Activated naive CD4-positive, alpha-beta T cell treated with anti-CD3 and anti-CD28 coated beads, Interleukin-2, amount 10 ng/mL, durations not matched to agents 7 days and 5 days (primary cell): ENCODE measurements around the gene BTF3.
A peak's percentile ranks its signal among the peaks of the same experiment; 100 is the strongest.
"Not testable (repeated sequence)": the region's sequence is repeated elsewhere in the genome, so short reads cannot be mapped to it uniquely, and the experiment has no call there.

Experiments used
- CTCF ChIA-PET: fragments of 350-600 bp; sonication (Branson Sonifier 250); formaldehyde crosslinking; loops from one replicate; lab custom pipeline; 2021; ENCODE audit warnings: antibody characterized with exemption; lab: Charles Lee
- DNase-seq: peaks from one replicate; pipeline ENCODE4 v3.0.0-alpha.2; 2020
- H3K27ac Mint-ChIP-seq: one replicate; pipeline ENCODE4 v1.8.0; 2021; ENCODE audit warnings: mild to moderate bottlenecking, moderate library complexity, mixed read lengths
- H3K27me3 Mint-ChIP-seq: one replicate; pipeline ENCODE4 v1.8.0; 2021; ENCODE audit warnings: mild to moderate bottlenecking, mixed read lengths
- H3K36me3 Mint-ChIP-seq: one replicate; pipeline ENCODE4 v1.8.0; 2021; ENCODE audit warnings: mixed read lengths
- H3K4me1 Mint-ChIP-seq: one replicate; pipeline ENCODE4 v1.8.0; 2021; ENCODE audit warnings: mixed read lengths
- H3K4me3 Mint-ChIP-seq: one replicate; pipeline ENCODE4 v1.8.0; 2021; ENCODE audit warnings: mild to moderate bottlenecking, moderate library complexity, mixed read lengths
- H3K9me3 Mint-ChIP-seq: one replicate; pipeline ENCODE4 v1.8.0; 2021; ENCODE audit warnings: mixed read lengths

BTF3 gene

DNA sequence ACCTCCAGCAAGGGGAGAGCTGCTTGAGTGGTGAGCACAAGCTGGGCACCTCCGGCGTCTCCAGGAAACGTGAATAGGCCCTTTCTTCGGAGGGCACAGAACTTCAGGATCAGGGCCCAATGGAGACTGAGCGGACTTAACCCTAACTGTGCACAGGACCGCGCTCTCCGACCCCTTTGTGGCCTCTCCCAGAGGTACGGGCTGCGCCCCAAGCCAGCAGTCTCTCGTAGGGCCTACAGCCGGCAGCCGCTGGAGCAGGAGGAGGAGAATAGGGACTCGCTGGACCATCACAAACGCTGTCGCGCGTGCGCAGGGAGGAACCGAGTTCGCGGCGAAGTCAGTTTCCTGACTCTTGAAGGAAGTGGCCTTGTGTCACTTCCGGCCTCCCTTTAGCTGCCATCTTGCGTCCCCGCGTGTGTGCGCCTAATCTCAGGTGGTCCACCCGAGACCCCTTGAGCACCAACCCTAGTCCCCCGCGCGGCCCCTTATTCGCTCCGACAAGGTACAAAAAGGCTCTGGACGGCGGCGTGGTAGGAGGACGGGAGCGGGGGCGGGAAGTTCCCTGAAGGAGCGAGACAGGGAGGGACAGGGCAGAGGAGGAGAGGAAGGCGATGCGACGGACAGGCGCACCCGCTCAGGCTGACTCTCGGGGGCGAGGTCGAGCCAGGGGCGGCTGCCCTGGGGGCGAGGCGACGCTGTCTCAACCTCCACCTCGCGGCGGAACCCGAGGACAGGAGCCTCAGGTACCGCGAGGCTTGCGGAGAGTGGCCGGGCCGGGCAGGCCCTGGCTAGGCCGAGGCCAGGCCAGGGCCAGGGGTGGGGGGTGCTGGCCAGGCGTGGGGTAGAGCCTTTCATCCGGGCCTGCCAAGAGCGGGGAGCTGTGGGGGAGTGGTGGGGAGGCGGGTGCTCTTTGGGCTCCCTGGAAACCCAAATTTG is at the start of gene BTF3:
Gene BTF3, plus strand, starts transcription at position 386 of the 936 bp plus-strand sequence. Its CDS starts 226 bp downstream, at position 612.
- Mint-ChIP-seq H3K27me3 (peaks cover 7% of the 10 kb centered on the region), H3K4me3 (peak within 1 kb of the TSS; percentile 96), H3K9me3 (no peaks in the 10 kb centered on the region), H3K36me3 (peaks cover 36% of the 10 kb centered on the region), H3K27ac (peak within 1 kb of the TSS; percentile 98), H3K4me1 (peaks cover 49% of the 10 kb centered on the region)
- DNase-seq = peak; percentile 97
- CTCF ChIA-PET = interaction anchor here (1.5 to 1.8 kb wide), 2 partner anchors 39 to 66 kb away, joined by 5 read pairs; partner anchors contain the start of genes ANKRA2 and UTP15

DNA sequence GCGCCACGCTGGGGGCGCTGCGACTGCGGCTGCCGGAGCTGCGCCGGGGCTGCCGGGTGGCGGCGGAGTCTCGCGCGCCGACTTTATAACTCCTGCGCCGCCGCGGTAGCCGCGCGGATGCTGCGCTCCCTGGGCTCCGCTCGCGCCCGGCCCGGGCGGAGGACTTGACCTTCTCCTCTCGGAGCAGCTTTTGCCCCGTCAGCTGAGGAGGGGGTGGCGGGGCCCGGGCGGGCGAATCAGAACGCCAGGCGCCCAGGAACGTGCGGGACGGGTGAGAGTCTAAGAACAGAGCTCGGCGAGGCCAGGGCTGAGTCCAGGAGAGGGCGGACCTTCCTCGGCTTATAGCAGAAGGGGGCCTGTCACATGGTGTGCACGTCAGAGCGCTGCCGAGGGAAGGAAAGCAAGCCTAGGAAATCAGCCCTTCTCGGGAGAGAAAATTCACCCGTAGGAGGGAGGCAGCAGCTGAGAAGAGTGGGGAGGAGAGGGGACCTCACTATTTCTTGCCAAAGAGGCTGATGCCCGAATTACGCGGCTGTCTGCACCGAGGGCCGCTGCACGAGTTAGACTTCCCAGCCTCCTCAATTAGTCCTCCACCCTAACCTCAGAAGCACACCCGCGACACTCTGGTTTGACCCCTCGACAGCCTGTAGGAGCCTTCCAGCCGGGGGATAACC is 49.6 kb upstream of the BTF3 start, which contains the start of gene FOXD1:
Gene FOXD1, minus strand, starts transcription at position 315 of the 674 bp plus-strand sequence. CDS start 415 bp downstream, outside the sequence.
- peak within 1 kb of the TSS; percentile 80 for H3K27ac Mint-ChIP-seq
- H3K36me3 Mint-ChIP-seq = peaks cover 8% of the 10 kb centered on the region
- peak within 1 kb of the TSS; percentile 70 for H3K4me3 Mint-ChIP-seq
- peaks cover 25% of the 10 kb centered on the region for H3K4me1 Mint-ChIP-seq
- peak; percentile 52 for DNase-seq
- H3K9me3 Mint-ChIP-seq = no peaks in the 10 kb centered on the region
- H3K27me3 Mint-ChIP-seq = peaks cover 92% of the 10 kb centered on the region
- CTCF ChIA-PET = interaction anchor here (1.3 kb wide), 1 partner anchor 232 kb away, joined by 4 read pairs; no protein-coding TSS in a partner anchor

DNA sequence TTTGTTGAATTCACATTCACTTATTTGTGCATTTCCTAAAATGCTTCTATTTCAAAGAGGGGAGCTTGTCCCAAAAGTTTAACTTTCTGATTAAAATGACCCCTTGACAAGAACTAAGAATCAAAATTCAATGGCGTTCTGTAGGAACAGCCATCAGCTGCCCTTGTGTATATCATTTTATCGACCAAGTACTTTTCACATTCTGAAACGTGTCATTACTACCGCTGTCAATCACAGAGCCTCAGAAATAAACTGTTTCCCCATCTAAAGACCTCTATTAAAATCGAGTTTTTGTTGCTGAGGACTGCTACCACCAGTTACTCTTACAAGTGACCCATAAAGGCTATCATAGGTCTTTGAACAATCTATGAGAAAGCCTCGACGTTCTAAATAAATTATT is 48.1 kb upstream of the BTF3 start:
- peak overlapping the region; percentile 37 for H3K27ac Mint-ChIP-seq
- no peaks in the 10 kb centered on the region for H3K9me3 Mint-ChIP-seq
- H3K4me1 Mint-ChIP-seq = peaks cover 22% of the 10 kb centered on the region
- DNase-seq = no peak
- CTCF ChIA-PET = interaction anchor here (1.5 to 2.4 kb wide), 5 partner anchors 67 to 234 kb away, joined by 4 to 16 read pairs (median 4); no protein-coding TSS in a partner anchor
- peaks cover 4% of the 10 kb centered on the region for H3K36me3 Mint-ChIP-seq
- peaks cover 85% of the 10 kb centered on the region for H3K27me3 Mint-ChIP-seq
- peak overlapping the region; percentile 5 for H3K4me3 Mint-ChIP-seq

DNA sequence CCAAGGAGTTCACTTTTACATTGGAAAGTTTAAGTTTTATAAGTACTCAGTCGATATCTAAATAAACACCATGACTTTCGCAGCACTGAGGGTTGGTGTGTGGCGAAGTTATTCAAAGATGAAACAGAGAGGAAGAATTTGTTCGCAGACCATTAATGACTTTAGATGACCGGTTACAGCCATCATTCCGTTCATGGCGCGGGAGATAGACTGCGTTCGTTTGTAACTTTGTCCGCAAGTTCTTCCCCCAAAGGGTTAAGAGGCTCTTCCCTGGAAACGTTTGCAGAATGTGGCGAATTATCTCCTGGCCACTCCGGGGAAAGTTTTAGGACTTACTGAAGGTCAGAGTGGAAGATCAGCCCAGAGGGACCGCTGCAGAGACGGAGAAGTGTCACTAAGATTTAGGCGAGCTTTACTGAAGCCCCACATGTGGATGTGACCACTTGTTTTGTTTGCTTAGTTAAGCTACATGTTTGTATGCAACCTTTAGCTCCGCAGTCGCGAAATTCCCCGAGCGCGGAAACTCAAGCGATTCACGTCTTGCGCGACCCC is 47.5 kb upstream of the BTF3 start:
- DNase-seq = no peak
- Mint-ChIP-seq H3K4me1 (peaks cover 22% of the 10 kb centered on the region), H3K27ac (peak overlapping the region; percentile 83), H3K36me3 (peaks cover 4% of the 10 kb centered on the region), H3K4me3 (peak overlapping the region; percentile 0), H3K9me3 (no peaks in the 10 kb centered on the region), H3K27me3 (peaks cover 80% of the 10 kb centered on the region)
- CTCF ChIA-PET = interaction anchor here (0.7 to 2.4 kb wide), 16 partner anchors 10 to 367 kb away, joined by 3 to 16 read pairs (median 4); no protein-coding TSS in a partner anchor

DNA sequence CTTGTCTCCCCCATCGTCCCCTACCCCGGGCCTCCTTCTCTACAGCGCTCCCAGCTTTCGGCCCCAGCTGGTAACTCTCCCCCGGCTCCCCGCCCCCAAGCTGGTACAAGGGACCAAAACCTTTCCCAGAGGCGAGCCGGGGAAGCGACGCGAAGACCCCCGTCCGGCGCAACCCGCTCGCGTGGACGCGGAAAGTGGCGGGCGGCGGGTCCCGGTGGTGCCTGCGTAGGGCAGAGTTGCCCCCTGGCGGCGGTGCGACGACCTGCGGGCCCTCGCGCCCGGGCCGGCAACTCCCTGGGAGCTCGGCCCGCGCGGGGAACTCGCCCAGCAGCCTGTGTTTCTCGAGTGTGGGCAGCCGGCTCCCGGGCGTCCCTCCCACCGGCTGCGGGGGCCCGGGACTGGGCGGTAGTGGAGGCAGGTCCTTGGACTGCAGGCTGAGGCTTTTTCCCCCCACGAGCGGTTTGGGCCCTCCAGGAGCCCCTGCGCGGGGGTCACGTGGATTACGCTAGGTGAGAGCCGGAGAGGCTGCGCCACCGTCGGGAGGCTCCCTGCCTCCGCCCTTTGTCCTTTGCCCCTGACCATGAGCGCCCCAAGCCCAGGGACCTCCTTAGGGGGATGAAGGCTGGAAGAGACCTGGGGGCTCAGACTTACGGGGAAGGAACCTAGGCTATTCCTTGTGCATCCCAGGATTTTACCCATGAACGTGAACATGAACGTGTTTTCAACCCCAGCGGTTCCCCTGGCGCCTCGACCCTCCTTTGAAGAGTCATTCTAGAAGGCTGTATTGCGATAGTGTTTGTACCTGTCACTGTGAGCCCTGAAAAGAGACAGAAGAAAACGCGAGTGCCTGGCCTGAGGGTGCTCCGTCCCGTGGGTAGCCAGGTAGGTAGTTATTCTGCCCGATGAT is 46.8 kb upstream of the BTF3 start:
- DNase-seq = peak; percentile 71

DNA sequence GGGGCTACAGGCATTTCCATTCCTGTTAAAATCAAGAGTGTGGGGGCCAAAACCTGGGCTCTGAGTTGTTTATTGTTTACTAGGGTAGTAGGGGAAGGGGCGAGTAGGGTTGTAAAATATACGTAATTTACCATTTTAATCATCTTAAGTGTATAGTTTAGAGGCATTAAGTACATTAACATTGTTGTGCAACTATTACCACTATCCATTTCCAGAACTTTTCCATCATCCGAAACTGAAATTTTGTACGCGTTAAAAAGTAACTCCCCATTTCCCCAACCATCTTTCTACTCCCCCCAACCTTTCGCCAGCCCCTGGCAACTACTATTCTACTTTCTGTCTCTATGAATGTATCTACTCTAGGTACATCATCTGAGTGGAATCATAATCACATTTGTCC is 46.0 kb upstream of the BTF3 start:
- H3K36me3 Mint-ChIP-seq = peaks cover 4% of the 10 kb centered on the region

More for the DNA sequence above, 46.8 kb upstream of the BTF3 start:
- CTCF ChIA-PET = interaction anchor here (0.7 to 2.4 kb wide), 17 partner anchors 10 to 368 kb away, joined by 3 to 16 read pairs (median 4); no protein-coding TSS in a partner anchor
- no peak overlapping the region for H3K4me3 Mint-ChIP-seq
- no peaks in the 10 kb centered on the region for H3K9me3 Mint-ChIP-seq
- peak overlapping the region; percentile 83 for H3K27ac Mint-ChIP-seq
- H3K27me3 Mint-ChIP-seq = peaks cover 79% of the 10 kb centered on the region
- peaks cover 20% of the 10 kb centered on the region for H3K4me1 Mint-ChIP-seq
- peaks cover 4% of the 10 kb centered on the region for H3K36me3 Mint-ChIP-seq

DNA sequence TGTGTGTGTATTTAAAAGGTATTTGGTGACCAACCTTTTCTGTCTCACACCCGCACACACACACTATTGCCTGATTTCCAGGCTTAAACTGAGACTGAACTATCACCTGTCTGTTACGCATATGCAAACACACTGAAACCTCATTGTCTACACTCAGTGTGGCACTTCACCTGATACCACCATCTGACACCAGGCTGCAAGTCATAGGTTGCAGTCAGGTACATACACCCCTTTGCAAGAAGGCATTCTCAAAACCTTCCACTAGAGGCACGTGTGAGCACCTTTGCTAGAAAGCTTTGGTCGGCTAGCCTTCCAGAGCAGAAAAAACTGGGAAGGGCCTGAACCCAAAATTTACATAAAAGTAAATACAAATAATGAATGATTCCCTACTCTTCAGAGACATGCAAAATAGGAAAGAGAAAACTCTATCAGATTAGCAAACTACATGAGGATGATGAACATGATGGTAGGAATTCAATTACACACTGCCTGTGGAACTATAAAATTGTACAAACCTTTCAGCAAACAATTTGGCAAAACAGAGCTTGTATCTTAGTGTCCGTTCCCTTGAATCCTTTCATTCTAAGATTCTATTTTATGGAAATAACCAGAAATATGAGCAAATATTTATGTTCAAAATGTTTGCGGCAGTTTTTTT is 43.7 kb upstream of the BTF3 start:
- CTCF ChIA-PET = interaction anchor here (0.7 to 2.0 kb wide), 4 partner anchors 11 to 817 kb away, joined by 3 to 7 read pairs (median 4); no protein-coding TSS in a partner anchor
- H3K4me3 Mint-ChIP-seq = no peak overlapping the region
- H3K27ac Mint-ChIP-seq = no peak overlapping the region
- no peaks in the 10 kb centered on the region for H3K9me3 Mint-ChIP-seq
- peaks cover 67% of the 10 kb centered on the region for H3K27me3 Mint-ChIP-seq
- peak; percentile 49 for DNase-seq
- H3K36me3 Mint-ChIP-seq = peaks cover 1% of the 10 kb centered on the region
- peaks cover 4% of the 10 kb centered on the region for H3K4me1 Mint-ChIP-seq

More for the DNA sequence above, 46.0 kb upstream of the BTF3 start:
- no peak for DNase-seq
- no peak overlapping the region for H3K27ac Mint-ChIP-seq
- no peaks in the 10 kb centered on the region for H3K9me3 Mint-ChIP-seq
- no peak overlapping the region for H3K4me3 Mint-ChIP-seq
- peaks cover 17% of the 10 kb centered on the region for H3K4me1 Mint-ChIP-seq
- H3K27me3 Mint-ChIP-seq = peaks cover 79% of the 10 kb centered on the region
- CTCF ChIA-PET = no interaction called here

DNA sequence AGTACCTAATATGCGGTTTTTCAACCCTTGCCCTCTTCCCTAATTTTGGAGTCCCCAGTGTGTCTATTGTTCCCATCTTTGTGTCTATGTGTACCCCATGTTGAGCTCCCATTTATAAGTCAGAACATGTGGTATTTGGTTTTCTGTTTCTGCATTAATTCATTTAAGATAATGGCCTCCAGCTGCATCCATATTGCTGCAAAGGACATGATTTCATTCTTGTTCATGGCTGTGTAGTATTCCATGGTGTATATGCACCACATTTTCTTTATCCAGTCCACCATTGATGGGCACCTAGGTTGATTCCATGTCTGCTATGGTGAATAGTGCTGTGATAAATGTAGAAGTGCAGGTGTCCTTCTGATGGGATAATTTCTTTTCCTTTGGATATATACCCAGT is 41.8 kb upstream of the BTF3 start:
- H3K4me1 Mint-ChIP-seq, DNase-seq, H3K4me3 Mint-ChIP-seq, CTCF ChIA-PET, H3K36me3 Mint-ChIP-seq, H3K27ac Mint-ChIP-seq, H3K9me3 Mint-ChIP-seq: not testable (repeated sequence)
- peaks cover 61% of the 10 kb centered on the region for H3K27me3 Mint-ChIP-seq

DNA sequence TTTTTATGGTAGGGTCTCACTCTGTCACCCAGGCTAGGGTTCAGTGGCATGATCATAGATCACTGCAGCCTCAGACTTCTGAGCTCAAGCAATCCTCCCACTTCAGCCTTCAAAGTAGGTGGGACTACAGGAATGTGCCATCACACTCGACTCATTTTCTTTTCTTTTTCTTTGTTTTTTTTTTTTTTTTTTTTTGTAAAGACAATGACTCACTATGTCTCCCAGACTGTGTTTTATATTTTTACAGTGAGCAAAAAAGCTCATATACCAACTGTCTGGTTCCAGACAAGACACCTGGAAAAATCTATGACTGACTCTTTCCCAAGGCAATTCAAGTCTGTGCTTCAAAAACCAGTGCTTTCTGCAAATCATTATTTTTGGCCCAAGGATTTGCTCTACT is 38.9 kb upstream of the BTF3 start:
- Mint-ChIP-seq H3K4me1 (no peaks in the 10 kb centered on the region), H3K27ac (no peak overlapping the region), H3K36me3 (no peaks in the 10 kb centered on the region), H3K4me3 (no peak overlapping the region), H3K27me3 (peaks cover 45% of the 10 kb centered on the region), H3K9me3 (no peaks in the 10 kb centered on the region)
- CTCF ChIA-PET = no interaction called here
- DNase-seq = no peak

DNA sequence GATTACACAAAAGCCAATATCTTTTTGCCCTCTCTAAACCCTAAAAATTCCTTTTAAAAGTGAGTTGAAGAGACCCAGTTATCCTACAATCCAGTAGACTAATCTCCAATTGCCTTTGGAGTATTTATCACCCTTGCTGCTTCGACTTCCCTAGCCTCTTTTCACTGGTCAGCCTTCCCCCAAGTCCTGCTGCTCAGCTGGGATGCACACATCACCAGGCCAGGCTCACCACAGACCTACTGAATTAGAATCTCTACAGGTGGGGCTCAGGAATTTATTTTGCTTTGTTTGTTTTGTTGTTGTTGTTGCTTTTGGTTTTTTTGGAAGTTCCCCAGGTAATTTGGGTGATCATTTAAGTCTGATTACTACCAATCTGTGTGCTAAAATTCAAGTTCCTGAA is 38.1 kb upstream of the BTF3 start:
- CTCF ChIA-PET = no interaction called here
- Mint-ChIP-seq H3K4me3 (no peak overlapping the region), H3K4me1 (no peaks in the 10 kb centered on the region), H3K9me3 (no peaks in the 10 kb centered on the region), H3K27me3 (peaks cover 47% of the 10 kb centered on the region), H3K27ac (no peak overlapping the region), H3K36me3 (no peaks in the 10 kb centered on the region)
- no peak for DNase-seq

DNA sequence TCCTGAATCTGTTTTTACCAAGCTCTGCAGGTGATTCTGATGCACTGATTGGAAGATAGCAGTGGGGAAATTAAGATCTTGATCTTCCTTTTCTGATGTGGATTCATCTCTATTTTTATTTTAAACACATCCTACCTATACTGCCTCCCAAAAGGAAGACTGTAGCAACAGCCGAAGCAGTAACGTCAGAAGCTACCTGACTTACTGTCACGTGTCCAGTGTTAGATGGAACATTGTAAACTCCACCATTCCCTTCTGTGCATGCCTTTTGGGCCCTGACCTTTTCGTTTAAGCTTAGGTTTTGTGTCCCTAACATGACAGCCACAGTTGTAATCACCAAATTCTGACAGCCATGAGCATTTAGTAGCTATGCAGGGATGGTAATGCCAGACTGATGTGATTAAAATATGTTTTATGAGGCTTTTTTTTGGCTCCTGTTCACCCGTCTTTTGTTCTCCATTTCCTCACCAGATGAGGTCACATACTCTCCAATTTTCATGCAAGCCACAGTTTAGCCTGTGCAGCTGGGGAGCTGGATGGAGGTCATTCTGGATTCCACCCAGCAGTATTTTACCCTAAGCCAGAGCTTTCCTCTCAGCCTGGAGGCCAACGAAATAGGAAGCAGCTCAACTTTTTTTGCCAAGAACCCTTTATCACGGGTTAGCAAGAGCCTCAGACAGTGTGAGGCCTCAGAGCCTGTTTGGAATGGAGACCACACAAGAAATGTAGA is 34.1 kb upstream of the BTF3 start:
- Mint-ChIP-seq H3K4me1 (no peaks in the 10 kb centered on the region), H3K9me3 (no peaks in the 10 kb centered on the region), H3K27me3 (peaks cover 40% of the 10 kb centered on the region), H3K27ac (no peak overlapping the region), H3K4me3 (no peak overlapping the region), H3K36me3 (no peaks in the 10 kb centered on the region)
- CTCF ChIA-PET = interaction anchor here (0.9 kb wide), 1 partner anchor 11 kb away, joined by 3 read pairs; no protein-coding TSS in a partner anchor
- DNase-seq = no peak

DNA sequence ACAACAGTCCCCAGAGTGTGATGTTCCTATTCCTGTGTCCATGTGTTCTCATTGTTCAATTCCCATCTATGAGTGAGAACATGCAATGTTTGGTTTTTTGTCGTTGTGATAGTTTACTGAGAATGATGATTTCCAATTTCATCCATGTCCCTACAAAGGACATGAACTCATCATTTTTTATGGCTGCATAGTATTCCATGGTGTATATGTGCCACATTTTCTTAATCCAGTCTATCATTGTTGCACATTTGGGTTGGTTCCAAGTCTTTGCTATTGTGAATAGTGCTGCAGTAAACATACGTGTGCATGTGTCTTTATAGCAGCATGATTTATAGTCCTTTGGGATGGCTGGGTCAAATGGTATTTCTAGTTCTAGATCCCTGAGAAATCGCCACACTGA is 29.6 kb upstream of the BTF3 start:
- not testable (repeated sequence) for DNase-seq, H3K27ac Mint-ChIP-seq, H3K4me3 Mint-ChIP-seq

More for the DNA sequence above, 29.6 kb upstream of the BTF3 start:
- H3K9me3 Mint-ChIP-seq, CTCF ChIA-PET, H3K36me3 Mint-ChIP-seq, H3K4me1 Mint-ChIP-seq: not testable (repeated sequence)
- peaks cover 30% of the 10 kb centered on the region for H3K27me3 Mint-ChIP-seq
